Gastrocnemius medialis (tissue), 4 donors: ENCODE results near the gene MYO1D.

Experiments
- CTCF ChIP-seq, 5 experiments: fragments of 450-650 bp in 3 of 5; fragments of 200-600 bp in 2 of 5; sonication (generic) in 2 of 5; IDR thresholded peaks in 4 of 5; conservative IDR thresholded peaks in 1 of 5; 1 replicate in 4 of 5; 2 replicates in 1 of 5; pipeline ENCODE4 v1.5.1; 2016 to 2019; ENCODE audit warnings: antibody characterized with exemption in 5 of 5, mild to moderate bottlenecking in 3 of 5, moderate library complexity in 3 of 5
- POLR2A ChIP-seq, 2 donors: fragments of 450-650 bp; IDR thresholded peaks; one replicate each; pipeline ENCODE4 v1.6.1; 2017; ENCODE audit warnings: antibody characterized with exemption in 2 of 2, mild to moderate bottlenecking in 2 of 2, moderate library complexity in 2 of 2

- TF ChIP-seq CTCF (IDR thresholded peaks at IDR 0.05 in 4 of 5, conservative IDR thresholded peaks at IDR 0.05 in 1 of 5) (no peak), POLR2A (IDR thresholded peaks at IDR 0.05) (no peak)
Observed at GRCh38 chr17:32786169-32786568, 90.8 kb downstream of the MYO1D start.
